GM12878 (cell line): ENCODE measurements around the gene BCAS3. TPM values are rescaled to one million over a fixed set of nuclear protein-coding genes. Genes with fewer than 3 reads are reported as not detected.

Experiments
- ATAC-seq: fragments of 200-7000 bp; cut with Tn5 transposase; 3 replicates; pipeline ENCODE4 v1.9.1; 2020; ENCODE audit warnings: mild to moderate bottlenecking, moderate library complexity
- BruUV-seq: library from RNA; stranded (reverse); fragments of 400-500 nt; replicated peaks from 2 replicates; lab custom pipeline; 2021; lab: Mats Ljungman, UMichigan
- CTCF ChIA-PET: fragments of 300-600 bp; sonication (Branson Sonifier 250); formaldehyde crosslinking; extraction: SDS; loops from one replicate; lab custom pipeline; 2021; ENCODE audit warnings: inconsistent platforms; lab: Yijun Ruan, JAX
- POLR2A ChIA-PET: fragments of 350-600 bp; formaldehyde crosslinking; extraction: SDS; loops from one replicate; lab custom pipeline; 2021; ENCODE audit warnings: inconsistent platforms; lab: Charles Lee
- RAD21 ChIA-PET: fragments of 300-600 bp; sonication (Branson Sonifier 250); formaldehyde crosslinking; loops from one replicate; lab custom pipeline; 2023; ENCODE audit warnings: antibody characterized with exemption; ENCODE audit not compliant: unreplicated experiment; lab: Charles Lee
- SMC1A ChIA-PET: fragments of 300-600 bp; sonication (Branson Sonifier 250); formaldehyde crosslinking; loops from one replicate; lab custom pipeline; 2023; ENCODE audit not compliant: unreplicated experiment, uncharacterized antibody; lab: Charles Lee
- DNase-seq: peaks from one replicate; pipeline ENCODE4 v3.0.0-alpha.2; 2011; ENCODE audit warnings: low read depth, low spot score
- FAIRE-seq: peaks from 3 replicates; lab custom pipeline; 2011; peaks lifted over from hg19 to GRCh38; lab: Jason Lieb, UNC
- H2AFZ ChIP-seq: 2 replicates; pipeline ENCODE4 v1.6.0; 2011; ENCODE audit warnings: low read depth, low read length, control low read depth; ENCODE audit not compliant: control insufficient read depth
- H3K27ac ChIP-seq: 2 replicates; pipeline ENCODE4 v1.5.1; 2011; ENCODE audit warnings: control low read depth; ENCODE audit not compliant: control insufficient read depth, insufficient read depth
- H3K27me3 ChIP-seq, 2 experiments: replicated peaks in 1 of 2; 2 replicates each; pipeline versions ENCODE4 v1.6.0 to v1.6.1; 2011; ENCODE audit warnings: low read length in 1 of 2; ENCODE audit not compliant: control insufficient read depth in 2 of 2, insufficient read depth in 2 of 2
- H3K36me3 ChIP-seq, 2 experiments: 2 replicates each; pipeline ENCODE4 v1.5.1; 2011; ENCODE audit warnings: low read length in 1 of 2; ENCODE audit not compliant: control insufficient read depth in 2 of 2, insufficient read depth in 2 of 2
- H3K4me1 ChIP-seq: 2 replicates; pipeline ENCODE4 v1.6.1; 2011; ENCODE audit warnings: mild to moderate bottlenecking, low read length, moderate library complexity, mixed read lengths; ENCODE audit not compliant: control insufficient read depth, insufficient read depth
- H3K4me2 ChIP-seq: 2 replicates; pipeline ENCODE4 v1.6.0; 2011; ENCODE audit warnings: control low read depth; ENCODE audit not compliant: control insufficient read depth, insufficient read depth
- H3K4me3 ChIP-seq: fragments of 200-600 bp; sonication (generic); 2 replicates; pipeline ENCODE4 v1.5.1; 2016
- H3K79me2 ChIP-seq: 2 replicates; pipeline ENCODE4 v1.6.0; 2011; ENCODE audit warnings: low read length; ENCODE audit not compliant: control insufficient read depth, insufficient read depth
- H3K9ac ChIP-seq: 2 replicates; pipeline ENCODE4 v1.8.0; 2011; ENCODE audit warnings: low read length, control low read depth, mixed read lengths; ENCODE audit not compliant: control insufficient read depth, insufficient read depth
- H3K9me3 ChIP-seq: replicated peaks from 3 replicates; pipeline ENCODE4 v1.5.1; 2011; ENCODE audit warnings: mild to moderate bottlenecking, low read length; ENCODE audit not compliant: control insufficient read depth, insufficient read depth
- H4K20me1 ChIP-seq: 2 replicates; pipeline ENCODE4 v1.6.0; 2011; ENCODE audit not compliant: control insufficient read depth, insufficient read depth
- CHD2 ChIP-seq: IDR thresholded peaks from 2 replicates; pipeline ENCODE4 v1.6.1; 2011; ENCODE audit warnings: low read depth, low read length, improper control_type of control experiment, borderline replicate concordance
- CUX1 ChIP-seq: IDR thresholded peaks from 2 replicates; pipeline ENCODE4 v1.6.1; 2012; ENCODE audit warnings: improper control_type of control experiment, low read depth, low read length; ENCODE audit not compliant: insufficient replicate concordance
- DPF2 ChIP-seq: fragments of 450-650 bp; IDR thresholded peaks from 2 replicates; pipeline ENCODE4 v1.6.1; 2017; ENCODE audit warnings: mild to moderate bottlenecking
- HDAC6 ChIP-seq: fragments of 200-600 bp; sonication (generic); IDR thresholded peaks from one replicate; pipeline ENCODE4 v1.8.0; 2017; ENCODE audit warnings: antibody characterized with exemption; ENCODE audit not compliant: unreplicated experiment
- HDGF ChIP-seq: fragments of 450-650 bp; IDR thresholded peaks from 2 replicates; pipeline ENCODE4 v1.6.1; 2016; ENCODE audit warnings: antibody characterized with exemption
- IKZF2 ChIP-seq, 2 experiments: fragments of 450-650 bp; IDR thresholded peaks; 2 replicates each; pipeline ENCODE4 v1.6.1; 2017; ENCODE audit warnings: mild to moderate bottlenecking in 2 of 2, moderate library complexity in 2 of 2
- NR2C1 ChIP-seq: fragments of 450-650 bp; IDR thresholded peaks from 2 replicates; pipeline ENCODE4 v1.6.1; 2017; ENCODE audit warnings: antibody characterized with exemption, mild to moderate bottlenecking, moderate library complexity
- RCOR1 ChIP-seq: conservative IDR thresholded peaks from 2 replicates; pipeline ENCODE4 v1.6.1; 2012; ENCODE audit warnings: low read depth, low read length, improper control_type of control experiment
- RFX5 ChIP-seq: IDR thresholded peaks from 2 replicates; pipeline ENCODE4 v1.6.1; 2011; ENCODE audit warnings: low read depth, low read length, improper control_type of control experiment
- TAF1 ChIP-seq: IDR thresholded peaks from 2 replicates; pipeline ENCODE4 v1.6.1; 2011; ENCODE audit warnings: mild to moderate bottlenecking, low read depth, low read length, borderline replicate concordance
- ZNF384 ChIP-seq: IDR thresholded peaks from 2 replicates; pipeline ENCODE4 v1.6.1; 2012; ENCODE audit warnings: low read depth, mild to moderate bottlenecking, low read length, improper control_type of control experiment, borderline replicate concordance
- WGBS: methylation state at CpG from one replicate; pipeline ENCODE4 v1.1.6; 2016; ENCODE audit warnings: low lambda C conversion rate; ENCODE audit not compliant: insufficient replicate concordance, insufficient coverage; ENCODE audit errors: missing lambda C conversion rate; 5-methylcytosine and 5-hydroxymethylcytosine counted together
- in situ Hi-C: fragments of 300-500 bp; cut with MboI; formaldehyde crosslinking; loops from 9 replicates; pipeline ENCODE4 v1.14.3; 2018; ENCODE audit warnings: mixed read lengths
- intact Hi-C: fragments of 100-400 bp; cut with micrococcal nuclease; formaldehyde crosslinking; loops from one replicate; pipeline ENCODE4 v1.14.2; 2022; ENCODE audit not compliant: unreplicated experiment
- polyA plus RNA-seq, 11 experiments: library from polyadenylated mRNA; depleted of rRNA in 4 of 11; unstranded in 6 of 11; stranded (reverse) in 5 of 11; fragments of >200 nt; fragmentation: Nextera tagmentation in 4 of 11; fragmentation: Illumina TruSeq in 1 of 11; extraction: Ambion mirVana in 4 of 11; extraction: Trizol in 1 of 11; gene quantifications; 1 replicate in 1 of 11; 2 replicates in 10 of 11; pipeline versions ENCODE4 v1.2.1 to v1.2.3, GENCODE V29; 2011 to 2016; ENCODE audit warnings: inconsistent platforms in 2 of 11, missing spikeins in 2 of 11, low read depth in 1 of 11
- total RNA-seq, 4 experiments: library from RNA; depleted of rRNA in 3 of 4; stranded (reverse); fragments of >200 nt in 3 of 4; fragmentation: Illumina TruSeq in 1 of 4; extraction: Trizol in 1 of 4; gene quantifications; 2 replicates each; pipeline versions ENCODE4 v1.2.1 to v1.2.3, GENCODE V29; 2013 to 2021
- TF ChIP-seq, protein P1 (sequence below): fragments of 150-350 bp; IDR thresholded peaks from 2 replicates; pipeline ENCODE4 v1.6.1; 2016; ENCODE audit warnings: low read depth, low read length

The BCAS3 gene
- total and polyA plus RNA-seq, 10 of the 15 experiments (the other 5 are each of a cell fraction or from before 2014, with no cell fraction given): 2.1 to 11.0 (median 6.6) TPM

- TF ChIP-seq, protein P1, sequence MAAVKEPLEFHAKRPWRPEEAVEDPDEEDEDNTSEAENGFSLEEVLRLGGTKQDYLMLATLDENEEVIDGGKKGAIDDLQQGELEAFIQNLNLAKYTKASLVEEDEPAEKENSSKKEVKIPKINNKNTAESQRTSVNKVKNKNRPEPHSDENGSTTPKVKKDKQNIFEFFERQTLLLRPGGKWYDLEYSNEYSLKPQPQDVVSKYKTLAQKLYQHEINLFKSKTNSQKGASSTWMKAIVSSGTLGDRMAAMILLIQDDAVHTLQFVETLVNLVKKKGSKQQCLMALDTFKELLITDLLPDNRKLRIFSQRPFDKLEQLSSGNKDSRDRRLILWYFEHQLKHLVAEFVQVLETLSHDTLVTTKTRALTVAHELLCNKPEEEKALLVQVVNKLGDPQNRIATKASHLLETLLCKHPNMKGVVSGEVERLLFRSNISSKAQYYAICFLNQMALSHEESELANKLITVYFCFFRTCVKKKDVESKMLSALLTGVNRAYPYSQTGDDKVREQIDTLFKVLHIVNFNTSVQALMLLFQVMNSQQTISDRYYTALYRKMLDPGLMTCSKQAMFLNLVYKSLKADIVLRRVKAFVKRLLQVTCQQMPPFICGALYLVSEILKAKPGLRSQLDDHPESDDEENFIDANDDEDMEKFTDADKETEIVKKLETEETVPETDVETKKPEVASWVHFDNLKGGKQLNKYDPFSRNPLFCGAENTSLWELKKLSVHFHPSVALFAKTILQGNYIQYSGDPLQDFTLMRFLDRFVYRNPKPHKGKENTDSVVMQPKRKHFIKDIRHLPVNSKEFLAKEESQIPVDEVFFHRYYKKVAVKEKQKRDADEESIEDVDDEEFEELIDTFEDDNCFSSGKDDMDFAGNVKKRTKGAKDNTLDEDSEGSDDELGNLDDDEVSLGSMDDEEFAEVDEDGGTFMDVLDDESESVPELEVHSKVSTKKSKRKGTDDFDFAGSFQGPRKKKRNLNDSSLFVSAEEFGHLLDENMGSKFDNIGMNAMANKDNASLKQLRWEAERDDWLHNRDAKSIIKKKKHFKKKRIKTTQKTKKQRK: no peak
- TF ChIP-seq IKZF2 (IDR thresholded peaks at IDR 0.05): no peak
- TF ChIP-seq RFX5: no peak
- TF ChIP-seq HDAC6: no peak
- TF ChIP-seq NR2C1: no peak
Observed at GRCh38 chr17:61376931-61377838, 699.5 kb downstream of the BCAS3 start (continued).

DNA sequence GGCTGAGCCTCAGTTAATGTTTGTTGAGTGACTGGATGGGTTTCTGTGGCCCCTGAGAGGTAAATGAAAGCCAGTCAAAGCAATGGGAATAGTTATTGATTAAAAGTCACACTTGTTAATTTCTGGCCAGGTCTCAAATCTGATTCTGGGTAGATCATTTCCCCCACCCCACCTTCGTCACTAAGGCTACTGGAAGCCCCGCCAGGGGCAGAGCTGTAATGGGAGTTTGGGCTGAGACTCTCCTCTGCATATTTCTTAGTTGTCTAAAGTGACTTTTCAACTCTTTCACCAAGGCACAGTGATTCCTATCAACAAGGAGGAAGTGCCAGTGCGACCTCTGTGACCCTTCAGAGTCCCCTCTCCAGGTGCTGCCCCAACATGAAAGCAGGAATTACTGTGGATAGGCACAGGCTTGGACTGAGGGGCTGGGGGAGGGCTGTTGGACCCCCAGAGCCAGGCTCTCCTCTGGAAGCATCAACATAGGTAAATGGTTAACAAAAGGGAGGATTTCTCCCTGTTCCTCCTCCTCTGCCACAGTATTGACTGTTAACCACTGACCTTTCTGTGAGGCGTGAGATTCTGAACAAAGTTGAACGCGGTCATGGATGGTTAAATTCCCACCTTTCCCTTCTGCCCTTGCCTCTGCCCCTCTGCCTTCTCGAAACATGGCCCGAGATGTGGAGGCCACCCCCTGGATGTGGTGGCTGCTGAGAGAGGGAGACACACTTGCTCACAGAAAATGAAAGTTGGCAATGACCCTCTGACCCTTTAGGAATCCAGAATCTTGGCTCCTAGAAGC is 701.2 kb downstream of the BCAS3 start:
- Histone ChIP-seq H2AFZ (no peak overlapping the region), H3K79me2 (no peaks in the 10 kb centered on the region), H3K4me3 (no peak overlapping the region), H4K20me1 (no peaks in the 10 kb centered on the region), H3K9ac (no peak overlapping the region), H3K9me3 (no peaks in the 10 kb centered on the region), H3K4me2 (no peak overlapping the region), H3K36me3 (no peaks in the 10 kb centered on the region), H3K27ac (no peak overlapping the region), H3K4me1 (no peaks in the 10 kb centered on the region), H3K27me3 (no peaks in the 10 kb centered on the region)
- 12% methylated on average over 8 of the region's 8 CpGs for WGBS
- ChIA-PET POLR2A (no interaction called here), CTCF (no interaction called here), RAD21 (no interaction called here), SMC1A (no interaction called here)
- in situ Hi-C loops (no loop called here), intact Hi-C loops (no loop called here)
- DNase-seq (no peak), ATAC-seq (no peak), FAIRE-seq (no peak)
- no TSS peak for BruUV-seq
- TF ChIP-seq DPF2: no peak
- no peak for TF ChIP-seq CHD2
- TF ChIP-seq ZNF384: no peak
- TF ChIP-seq CUX1: no peak
- no peak for TF ChIP-seq RCOR1
- no peak for TF ChIP-seq IKZF2 (IDR thresholded peaks at IDR 0.05)
- no peak for TF ChIP-seq HDGF
- no peak for TF ChIP-seq TAF1
